NCI-H526 (cell line): ENCODE results near the gene PRIMA1.
"Not testable (repeated sequence)": the region's sequence is repeated elsewhere in the genome, so short reads cannot be mapped to it uniquely, and the experiment has no call there.

Source experiments
- DNase-seq, 2 experiments: peaks; one replicate each; lab custom pipeline; 2025; lab: John Stamatoyannopoulos, UW

The PRIMA1 gene, protein sequence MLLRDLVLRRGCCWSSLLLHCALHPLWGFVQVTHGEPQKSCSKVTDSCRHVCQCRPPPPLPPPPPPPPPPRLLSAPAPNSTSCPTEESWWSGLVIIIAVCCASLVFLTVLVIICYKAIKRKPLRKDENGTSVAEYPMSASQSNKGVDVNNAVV

DNA sequence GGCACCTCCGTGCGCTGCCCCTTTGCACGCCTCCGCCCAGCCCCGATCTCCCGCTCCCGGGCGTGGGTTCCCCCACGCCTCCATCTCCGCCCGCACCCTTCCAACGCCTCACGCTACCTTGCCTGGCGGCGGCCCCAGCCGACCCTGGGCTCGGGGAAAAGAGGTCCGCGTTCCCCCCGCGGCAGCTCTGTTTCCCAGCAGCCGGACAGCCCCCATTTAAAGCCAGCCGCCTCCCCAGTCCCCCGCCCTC, at the start of gene PRIMA1:
Gene PRIMA1, minus strand, starts transcription at position 193 of the 250 bp plus-strand sequence. CDS start 767 bp downstream, outside the sequence.
- peak in 1 of 2 experiments; percentile 64 for DNase-seq

DNA sequence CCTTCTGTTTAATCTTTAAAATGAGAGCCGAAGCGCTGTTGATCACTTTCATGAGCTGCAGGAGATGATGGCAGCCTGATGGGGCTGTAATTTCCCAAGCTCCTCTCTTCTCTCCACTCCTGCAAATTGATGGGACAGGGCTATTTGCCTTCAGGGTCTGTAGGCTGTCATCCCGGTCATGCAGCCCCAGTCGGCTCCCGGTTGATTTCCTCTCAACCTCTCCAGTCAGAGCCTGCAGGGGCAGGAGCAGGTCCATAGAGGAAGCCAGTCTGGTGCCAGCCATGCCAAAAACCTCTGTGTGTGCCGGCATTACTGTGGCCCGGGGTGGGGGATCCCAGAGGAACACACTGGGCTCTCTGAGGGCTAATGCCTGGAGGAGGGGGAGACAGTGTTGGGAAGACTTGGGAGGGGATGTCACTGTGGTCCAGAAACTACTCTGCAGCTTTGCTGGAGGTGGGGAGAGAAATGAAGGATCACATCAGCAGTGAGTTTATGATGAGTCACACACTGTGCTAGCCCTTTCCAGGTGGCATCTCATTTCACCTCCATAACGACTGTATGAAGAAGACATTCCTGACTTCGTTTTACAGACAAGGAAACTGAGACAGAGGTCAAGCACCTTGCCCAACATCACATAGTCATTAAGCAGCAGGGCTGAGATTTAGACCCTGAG, 46.5 kb upstream of the PRIMA1 start:
- DNase-seq, result no peak

DNA sequence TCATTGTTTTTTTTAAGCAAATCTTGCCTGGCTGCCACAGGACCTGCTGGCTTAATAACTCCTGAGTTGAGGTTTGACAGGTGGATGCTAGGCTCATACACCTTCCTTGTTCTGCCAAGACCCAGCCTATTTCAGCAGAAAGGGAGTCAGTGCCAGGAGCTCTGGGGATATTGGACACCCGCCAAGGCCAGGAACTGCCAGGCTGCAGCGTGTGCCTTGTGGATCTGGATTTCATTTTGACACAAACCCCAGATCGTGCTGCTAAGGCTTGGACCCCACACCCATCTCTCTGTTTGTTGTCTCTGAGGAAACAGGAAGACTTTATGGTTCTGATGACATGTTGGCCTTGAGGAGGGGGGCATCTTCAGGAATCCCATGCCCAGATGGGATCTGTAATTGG, 44.4 kb upstream of the PRIMA1 start:
- no peak for DNase-seq

DNA sequence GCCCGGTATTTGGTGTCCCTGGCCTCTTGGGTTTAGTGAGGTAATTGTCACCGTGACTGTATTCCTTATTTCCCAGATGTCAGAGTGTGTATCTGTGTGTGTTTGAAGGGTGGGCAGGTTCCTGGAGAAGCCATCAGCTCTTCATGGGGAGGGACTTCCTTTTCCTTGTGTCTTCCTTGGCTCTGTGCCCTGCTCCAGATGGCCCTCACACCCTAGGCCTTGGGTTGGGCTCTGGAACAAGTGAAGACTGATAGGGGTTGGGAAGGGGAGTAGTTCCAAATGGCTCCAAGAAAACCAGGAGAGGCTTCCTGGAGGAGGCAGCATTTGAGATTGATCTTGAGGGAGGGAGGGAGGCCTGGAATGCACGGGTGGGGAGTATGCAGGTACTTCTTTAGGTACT, 43.8 kb upstream of the PRIMA1 start:
- DNase-seq, result no peak

DNA sequence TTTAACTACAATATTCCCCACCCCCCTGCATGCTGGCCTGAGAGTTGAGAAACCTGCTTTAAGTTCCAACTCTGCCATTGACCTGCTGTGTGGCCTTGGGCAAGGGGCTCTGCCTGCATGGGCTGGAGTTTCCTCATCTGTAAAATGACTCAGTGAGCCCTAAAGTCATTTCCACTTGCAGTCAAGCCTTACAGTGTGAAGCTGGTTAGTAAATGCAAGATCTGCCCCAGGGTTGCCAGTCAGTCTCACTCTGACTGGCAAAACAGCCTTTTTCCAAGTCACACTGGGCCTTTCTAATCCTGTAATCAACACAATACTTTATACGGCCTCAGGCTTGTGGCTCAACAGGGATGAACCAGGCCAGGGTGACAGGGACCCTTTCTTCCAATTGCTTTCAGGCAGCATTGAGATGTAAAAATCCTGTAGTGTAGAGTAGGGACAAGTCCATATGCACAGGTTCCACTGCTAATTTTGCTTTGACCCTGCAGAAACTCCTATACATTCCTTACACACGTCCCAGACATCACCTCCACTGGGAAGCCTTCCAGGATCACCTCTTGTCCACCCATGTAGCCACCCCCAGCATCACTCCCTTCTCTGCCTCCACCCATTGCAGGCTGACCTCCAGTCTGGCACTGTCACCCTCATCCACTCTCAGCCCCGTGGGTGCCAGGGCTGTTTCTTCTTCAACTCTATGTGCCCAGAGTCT, 42.6 kb upstream of the PRIMA1 start:
- DNase-seq, result no peak

DNA sequence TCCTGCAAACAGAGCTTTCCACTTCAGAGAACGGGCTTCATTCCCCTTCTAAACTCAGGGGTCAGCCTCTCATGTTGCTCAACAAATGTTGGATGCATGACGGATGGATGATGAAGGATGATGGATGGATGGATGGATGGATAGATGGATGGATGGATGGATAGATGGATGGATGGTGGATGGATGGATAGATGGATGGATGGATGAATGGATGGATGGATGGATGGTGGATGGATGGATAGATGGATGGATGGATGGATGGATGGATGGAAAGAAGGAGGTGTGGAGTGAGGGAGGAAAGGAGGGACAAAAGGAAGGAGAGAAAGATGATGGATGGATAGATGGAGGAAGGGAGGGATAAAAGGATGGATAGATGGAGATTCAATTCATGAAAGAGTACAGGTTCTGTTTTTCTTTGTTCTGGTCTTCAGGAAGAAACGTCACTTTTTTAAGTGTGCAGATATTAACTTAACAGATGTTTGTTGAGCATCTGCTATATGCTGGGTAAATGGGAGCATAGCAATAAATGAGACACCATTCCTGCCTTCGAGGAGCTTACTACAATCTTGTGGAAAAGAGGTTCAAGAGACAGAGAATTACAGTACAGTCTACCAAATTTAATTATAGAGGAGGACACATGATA, 41.7 kb upstream of the PRIMA1 start:
- no peak for DNase-seq

DNA sequence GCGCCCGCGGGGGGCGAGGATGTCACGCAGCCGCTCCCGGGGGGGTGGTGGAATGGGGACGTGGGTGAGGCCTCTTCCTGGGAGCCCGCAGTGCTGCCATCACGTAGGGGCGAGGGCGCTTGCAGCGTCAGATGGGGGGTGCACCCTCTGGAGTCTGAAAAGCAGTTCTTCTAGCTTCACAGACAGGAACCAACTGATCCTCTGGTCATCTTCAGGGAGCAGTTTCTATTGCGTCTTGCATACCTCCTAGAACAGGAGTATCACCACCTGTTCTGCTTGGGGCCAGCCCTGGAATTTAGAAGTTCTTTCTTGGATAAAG, 36.9 kb upstream of the PRIMA1 start:
- DNase-seq, result no peak

DNA sequence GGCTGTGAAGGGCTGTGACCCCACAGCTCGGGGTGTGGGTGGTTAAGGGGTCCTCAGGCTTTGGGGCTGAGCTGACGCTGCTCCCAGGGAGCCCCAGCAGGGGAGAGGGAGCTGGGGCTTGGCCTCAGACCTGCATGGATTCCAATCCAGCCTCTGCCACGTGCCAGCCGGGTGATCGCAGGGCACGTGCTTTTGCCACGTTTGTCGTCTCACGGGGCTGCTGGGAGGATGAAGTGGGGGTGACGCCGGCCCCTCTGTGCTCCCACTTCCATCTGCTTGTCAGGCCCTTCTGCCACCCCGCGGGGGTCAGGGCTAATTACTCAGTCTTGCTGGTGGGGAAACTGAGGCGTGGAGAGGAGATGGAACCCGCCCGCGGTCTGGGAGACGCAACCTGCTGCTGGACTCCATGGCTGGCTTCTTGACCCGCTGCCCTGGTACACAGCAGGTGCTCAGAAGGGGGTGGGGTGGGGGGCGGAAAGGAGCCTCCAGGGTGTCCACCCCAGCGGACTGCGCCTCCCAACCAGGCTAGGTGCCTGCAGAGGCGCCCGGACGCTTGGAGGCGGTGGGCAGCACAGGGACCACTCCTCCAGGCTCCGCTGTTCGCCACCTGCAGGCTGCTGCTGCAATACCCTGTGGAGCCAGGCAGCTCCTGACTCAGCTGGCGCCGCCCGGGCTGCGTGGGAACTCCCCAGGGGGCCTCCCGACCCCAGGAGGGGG, 36.4 kb upstream of the PRIMA1 start:
- DNase-seq, result peak in 1 of 2 experiments; percentile 68

DNA sequence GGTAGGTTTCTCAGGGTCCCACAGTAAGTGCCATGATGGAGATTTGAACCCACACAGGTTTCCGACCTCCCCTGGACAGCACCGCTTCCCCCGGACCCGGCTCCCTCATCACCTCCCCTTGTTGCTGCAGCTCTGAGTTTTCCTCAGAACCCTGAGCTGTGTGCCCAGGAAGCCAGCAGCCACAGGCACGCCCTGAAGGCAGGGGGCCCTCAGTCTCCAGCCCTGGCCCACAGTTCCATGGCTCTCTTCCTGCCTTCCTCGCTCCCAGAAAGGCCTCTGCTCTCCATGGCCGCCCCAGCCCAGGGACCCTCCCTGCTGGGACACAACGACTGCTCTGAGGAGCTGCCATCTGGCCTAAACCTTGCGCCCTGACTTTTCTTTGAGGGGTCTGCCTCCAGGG, 35.8 kb upstream of the PRIMA1 start:
- no peak for DNase-seq

DNA sequence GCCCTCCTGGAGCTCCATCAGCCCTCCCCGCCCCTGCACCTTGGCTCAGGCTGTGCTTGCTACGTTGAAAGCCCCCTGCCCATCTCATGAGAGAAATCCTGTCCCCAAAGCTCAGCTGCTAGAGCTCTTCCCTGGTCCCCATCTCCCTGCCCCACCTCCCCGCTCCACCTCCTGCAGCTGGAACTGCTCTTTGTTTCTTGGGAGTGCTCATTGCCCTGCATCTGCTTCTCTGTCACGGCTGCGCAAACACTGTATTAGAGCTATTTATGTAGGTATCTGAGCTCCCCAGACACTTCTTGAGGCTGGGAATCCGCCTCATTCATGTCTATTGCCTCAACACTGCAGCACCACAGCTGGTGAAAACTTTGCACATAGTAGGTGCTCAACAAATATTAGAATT, 32.8 kb upstream of the PRIMA1 start:
- DNase-seq, result no peak

DNA sequence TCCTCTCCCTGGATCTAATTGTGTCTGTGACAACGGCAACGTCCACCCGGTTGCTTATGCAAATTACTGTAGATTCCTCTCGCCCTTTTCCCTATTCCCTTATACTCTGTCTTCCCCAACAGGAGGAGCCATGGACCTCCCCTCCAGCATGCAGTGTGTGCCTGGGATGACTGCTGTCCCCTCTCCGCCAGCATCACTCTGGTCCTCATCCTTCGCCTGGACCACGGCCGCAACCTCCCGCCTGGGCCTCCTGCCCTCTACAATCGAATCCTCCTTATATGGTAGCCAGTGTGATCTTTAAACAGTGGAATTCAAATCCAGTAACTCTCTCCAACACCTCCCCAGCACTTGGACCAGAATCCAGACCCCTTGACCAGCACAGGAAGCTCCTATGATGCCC, 30.6 kb upstream of the PRIMA1 start:
- peak in 1 of 2 experiments; percentile 37 for DNase-seq

DNA sequence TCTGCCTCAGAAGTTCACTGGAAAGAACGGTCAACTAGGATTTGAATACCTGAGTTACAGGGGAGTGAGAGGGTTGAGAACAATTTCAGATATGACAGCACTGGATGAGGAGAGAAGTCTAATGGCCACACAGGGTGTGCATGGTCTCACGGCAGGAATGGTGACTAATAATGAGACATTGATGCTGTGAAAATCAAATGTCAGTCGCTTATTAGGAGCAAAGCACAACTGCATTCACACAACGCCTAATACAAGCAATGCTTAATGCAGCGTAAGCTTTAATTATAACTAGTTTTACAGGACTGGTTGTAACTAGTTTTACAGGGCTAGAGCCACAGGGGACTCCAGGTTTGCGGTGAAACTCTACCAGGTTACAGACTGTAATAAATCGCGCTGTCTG, 23.4 kb upstream of the PRIMA1 start:
- DNase-seq, result no peak

DNA sequence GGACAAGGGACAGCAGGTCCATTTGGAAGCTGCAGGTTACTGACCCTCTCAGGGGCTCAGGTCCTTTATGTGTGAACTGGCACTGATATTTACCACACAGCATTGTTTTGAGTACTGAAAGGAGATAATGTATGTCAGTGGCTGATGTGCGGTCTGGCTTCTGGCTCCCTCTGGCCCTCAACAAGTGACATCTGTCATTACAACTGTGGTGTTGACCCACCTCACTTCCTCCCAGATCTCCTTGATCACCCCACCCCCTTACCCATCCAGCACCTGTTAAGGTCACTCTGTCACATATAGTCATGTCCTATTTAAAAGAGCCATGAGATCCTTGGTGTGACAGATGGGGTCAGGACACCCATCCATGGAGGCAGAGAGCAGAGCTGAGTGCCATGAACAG, 22.7 kb upstream of the PRIMA1 start:
- DNase-seq, result no peak

DNA sequence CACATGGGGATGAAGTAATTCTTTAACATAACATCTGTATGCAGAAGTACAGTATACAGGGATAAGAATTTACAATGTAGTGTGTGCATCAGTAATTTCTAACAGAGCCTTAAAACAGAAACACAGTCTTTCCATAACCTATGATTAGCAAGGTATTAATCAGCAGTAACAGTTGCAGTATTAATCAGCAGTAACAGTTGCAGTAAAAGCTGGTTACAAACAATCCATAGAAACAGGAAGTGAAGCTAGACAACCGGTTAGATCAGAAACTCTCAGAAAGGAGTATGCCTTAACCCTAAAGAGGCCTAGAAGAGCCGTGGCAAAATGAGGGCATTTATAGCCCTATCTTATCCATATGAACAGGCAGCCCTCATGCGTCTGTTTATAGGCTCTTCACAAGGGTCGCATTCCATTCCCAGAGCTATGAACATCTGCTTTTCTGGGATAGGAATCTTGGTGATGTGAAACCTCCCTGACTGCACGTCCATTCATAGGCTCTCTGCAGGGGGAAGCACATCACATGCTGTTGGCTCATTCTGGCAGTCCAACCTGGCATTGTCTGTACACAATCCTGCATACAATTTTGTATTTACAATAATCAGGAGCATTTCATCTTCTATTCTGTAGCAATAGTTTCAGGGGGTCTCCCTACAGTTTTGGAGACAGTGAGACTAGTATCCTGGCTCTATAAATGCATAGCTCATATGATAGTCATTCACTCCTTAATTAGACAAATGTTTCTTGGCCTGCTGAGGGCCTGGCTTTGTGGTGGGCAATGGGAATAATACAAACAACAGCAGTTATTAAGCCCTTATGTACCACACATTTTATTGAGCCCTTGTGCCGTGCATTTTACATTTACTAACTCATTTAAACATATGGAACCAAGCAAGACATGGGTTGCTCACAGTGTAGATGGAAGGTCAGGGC, 21.5 kb upstream of the PRIMA1 start:
- DNase-seq, result not testable (repeated sequence)

DNA sequence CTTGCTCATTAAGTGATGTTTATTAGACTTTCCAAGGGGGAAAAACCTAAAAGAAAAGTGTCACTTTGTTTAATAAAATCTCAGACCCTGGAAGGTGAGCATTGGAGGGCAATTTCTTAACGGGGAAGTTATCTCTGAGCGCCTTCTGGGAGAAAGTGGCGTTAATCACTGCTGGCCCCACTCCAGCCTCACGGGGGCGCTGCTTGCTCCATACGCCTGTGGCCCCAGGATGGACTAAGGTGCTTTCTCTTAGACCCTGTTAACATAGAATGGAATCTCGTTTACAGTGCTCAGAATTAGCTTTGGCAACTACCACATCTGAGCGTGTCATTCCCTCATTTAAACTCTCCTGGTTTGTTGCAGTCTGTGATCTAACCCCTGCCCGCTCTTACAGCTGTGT, 16.4 kb upstream of the PRIMA1 start:
- DNase-seq, result no peak

DNA sequence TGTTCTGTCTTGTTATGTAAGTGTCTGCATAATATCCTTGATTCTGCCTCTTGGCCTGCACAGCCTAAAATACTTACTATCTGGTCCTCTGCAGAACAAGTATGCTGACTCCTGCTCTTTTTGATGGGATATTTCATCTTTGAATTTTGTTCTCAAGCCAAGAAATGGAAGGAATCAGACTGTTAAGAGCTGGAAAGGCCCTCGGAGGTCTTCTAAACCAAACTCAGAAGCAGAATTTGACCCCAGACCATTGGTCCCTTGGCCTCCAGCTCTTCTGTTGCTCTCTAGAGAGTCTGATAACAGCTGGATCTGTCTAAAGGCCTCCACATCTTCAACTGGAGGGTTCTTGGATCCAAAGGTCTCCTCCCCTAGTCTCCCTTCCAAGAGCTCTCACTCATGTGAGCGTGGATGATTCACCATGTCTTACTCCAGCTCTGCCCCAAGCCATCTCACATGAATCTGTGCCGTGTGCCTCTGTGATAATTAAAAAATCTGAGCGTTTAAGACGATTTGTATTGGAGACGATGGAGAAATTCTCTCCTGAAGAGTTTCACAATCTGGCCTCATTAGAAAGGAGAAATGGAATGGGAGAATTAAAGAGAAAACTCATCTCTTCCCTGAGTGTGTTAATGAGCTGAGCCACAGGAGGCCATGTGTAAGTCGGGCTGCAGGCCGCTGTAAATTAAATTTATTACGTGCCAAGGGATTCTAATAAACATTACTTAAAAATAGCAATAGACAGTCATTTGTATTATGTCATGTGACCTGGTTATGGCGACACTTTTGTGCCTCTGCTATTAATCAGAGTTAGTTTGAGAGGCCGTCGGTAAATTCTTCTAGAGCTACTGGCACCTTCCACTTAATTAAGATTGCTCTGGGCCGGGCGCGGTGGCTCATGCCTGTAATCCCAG, 15.4 kb upstream of the PRIMA1 start:
- DNase-seq, result no peak

DNA sequence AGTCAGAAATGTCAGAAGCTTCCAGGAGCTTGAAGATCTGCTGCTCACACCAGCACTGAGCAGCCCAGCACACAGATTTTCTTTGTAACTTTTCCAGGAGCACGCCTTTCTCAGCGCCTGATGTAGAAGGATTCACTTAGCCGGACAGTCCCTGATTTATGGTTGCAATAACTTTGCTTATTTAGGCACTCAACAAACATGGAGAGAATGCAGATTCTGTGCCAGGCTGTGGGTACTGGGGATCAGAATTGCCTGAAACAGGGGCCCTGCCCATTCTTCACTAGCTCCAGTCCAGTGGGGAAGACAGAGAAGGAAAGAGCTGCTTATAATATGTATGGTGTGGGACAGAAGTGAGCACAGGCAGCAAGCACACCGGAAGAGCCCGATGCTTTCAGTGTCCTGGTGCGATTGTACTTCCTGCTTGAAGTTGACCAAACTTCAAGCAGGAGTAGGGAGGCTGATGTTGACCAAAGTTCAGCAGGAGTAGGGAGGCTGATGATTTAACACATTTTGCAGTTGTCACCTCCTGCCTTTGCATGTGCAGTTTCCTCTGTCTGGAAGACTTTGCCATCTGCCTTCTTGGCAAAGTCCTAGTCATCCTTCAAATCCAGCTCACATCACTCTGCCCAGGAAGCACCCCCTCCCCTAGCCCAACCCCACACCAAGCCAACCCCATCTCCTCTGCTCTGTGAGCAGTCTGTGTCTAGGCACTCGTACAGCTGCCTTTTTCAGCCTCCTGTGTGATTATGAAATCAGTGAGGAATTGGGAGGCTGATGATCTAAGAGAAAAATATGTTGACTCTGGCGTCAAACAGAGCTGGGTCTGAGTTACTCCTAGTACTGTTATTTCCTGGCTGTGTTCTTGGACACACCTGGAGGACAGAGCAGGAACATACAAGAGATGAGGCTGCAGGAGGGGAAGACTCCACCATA, 12.0 kb upstream of the PRIMA1 start:
- no peak for DNase-seq

DNA sequence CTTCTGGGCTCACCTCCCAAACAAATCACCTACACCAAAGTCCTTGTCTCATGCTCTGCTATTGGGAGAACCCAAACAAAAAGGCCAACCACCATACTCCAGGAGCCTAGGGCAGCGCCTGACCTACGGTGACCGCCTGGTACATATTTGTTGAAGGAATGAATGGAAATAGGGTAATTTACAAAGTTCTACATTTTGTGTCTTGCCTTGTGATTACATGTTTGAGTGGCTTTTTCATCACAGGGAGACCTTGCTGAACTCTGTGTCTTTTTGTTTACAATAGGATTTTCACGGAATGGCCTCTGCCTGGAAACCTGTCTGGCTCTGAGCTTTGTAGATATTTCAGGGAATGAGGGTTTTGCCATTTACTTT, 11.3 kb upstream of the PRIMA1 start:
- no peak for DNase-seq

DNA sequence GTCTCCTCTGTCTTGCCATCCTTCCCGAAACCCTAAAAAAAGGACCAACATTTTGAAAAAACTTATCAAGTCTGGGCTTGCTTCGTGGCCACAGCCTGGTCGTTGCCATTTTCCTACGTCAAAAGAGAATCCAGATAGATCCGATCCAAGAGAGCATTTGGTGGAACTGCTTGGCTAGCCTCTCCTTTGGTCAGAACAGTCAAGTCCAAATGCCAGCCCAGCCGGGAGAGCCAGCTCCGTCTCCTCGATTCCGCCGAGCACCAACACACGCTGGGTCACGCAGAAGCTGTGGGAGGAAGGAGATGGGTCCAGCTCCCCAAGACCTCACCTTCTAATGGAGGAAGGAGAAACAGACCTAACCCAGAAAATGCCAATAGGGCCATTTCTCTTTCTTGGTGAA, 9.3 kb upstream of the PRIMA1 start:
- no peak for DNase-seq

DNA sequence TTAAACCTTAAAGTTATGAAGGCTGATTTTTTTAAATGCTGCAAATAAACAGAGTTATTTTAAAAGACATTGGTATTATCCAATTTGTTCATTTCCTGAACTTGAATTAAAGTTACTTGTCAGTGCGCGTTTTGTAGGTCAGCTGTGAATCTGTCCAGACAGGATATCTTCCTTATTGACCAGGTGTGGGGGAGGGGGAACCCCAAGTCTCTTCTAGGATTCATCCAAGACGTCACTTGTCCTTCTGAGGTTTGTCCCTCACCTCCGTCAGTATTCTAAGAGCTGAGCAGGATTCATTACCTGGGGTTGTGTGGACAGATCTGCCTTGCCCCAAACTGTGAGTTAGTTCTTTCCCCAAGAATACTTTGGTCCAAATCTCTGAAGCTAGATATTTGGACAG, 8.8 kb upstream of the PRIMA1 start:
- DNase-seq, result no peak
